ENCODE measurements around the gene LRIG2.
"Not testable (repeated sequence)": the region's sequence is repeated elsewhere in the genome, so short reads cannot be mapped to it uniquely, and the experiment has no call there.

Gene LRIG2
- long read RNA-seq, donor 1, partial matches to known transcripts = 5 of 5 reads
- long read RNA-seq, donor 1, other reads (novel, unspliced or antisense) = 0 of 5 reads
- long read RNA-seq, donor 2, full-length matches to known transcripts = 1 of 1 reads
- long read RNA-seq, donor 2, partial matches to known transcripts = 0 of 1 reads
- long read RNA-seq, donor 2, other reads (novel, unspliced or antisense) = 0 of 1 reads
- long read RNA-seq, donor 3, partial matches to known transcripts = 5 of 5 reads
- long read RNA-seq, donor 3, other reads (novel, unspliced or antisense) = 0 of 5 reads
- long read RNA-seq, donor 4, full-length matches to known transcripts = 1 of 22 reads
- long read RNA-seq, donor 4, partial matches to known transcripts = 21 of 22 reads
- long read RNA-seq, donor 4, other reads (novel, unspliced or antisense) = 0 of 22 reads
- long read RNA-seq, donor 5 = 0 reads
- long read RNA-seq, donor 6, partial matches to known transcripts = 5 of 5 reads
- long read RNA-seq, donor 6, other reads (novel, unspliced or antisense) = 0 of 5 reads
- long read RNA-seq, donor 7, full-length matches to known transcripts = 2 of 22 reads
- long read RNA-seq, donor 7, partial matches to known transcripts = 20 of 22 reads
- long read RNA-seq, donor 7, other reads (novel, unspliced or antisense) = 0 of 22 reads
- long read RNA-seq, donor 8, partial matches to known transcripts = 5 of 5 reads
- long read RNA-seq, donor 8, other reads (novel, unspliced or antisense) = 0 of 5 reads

GRCh38 chr1:113072757-113073478, at the start of gene LRIG2:
Gene LRIG2, plus strand, starts transcription at chr1:113073198. Its CDS starts 209 bp downstream, at chr1:113073407.
- peak; percentile 98 for DNase-seq

GRCh38 chr1:113023316-113023715, 49.7 kb upstream of the LRIG2 start:
- not testable (repeated sequence) for DNase-seq

DNA sequence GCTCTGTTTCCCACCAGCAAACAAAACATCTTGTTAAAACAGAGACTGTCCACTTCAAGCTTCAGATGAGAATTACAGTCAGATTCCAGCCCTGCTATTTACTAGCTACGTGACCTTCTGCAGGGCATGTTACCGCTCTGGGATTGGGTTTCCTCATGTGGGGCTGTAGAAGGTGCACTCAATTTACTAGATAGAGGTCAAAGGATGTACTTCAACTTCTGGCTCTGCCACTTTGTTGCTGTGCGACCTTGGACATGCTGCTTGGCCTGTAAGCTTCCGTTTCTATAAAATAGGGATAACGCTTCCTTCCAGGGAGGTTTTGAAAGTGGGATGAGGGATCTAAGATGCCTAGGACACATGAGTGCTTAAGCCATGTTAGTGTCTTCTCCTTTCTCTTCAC, 46.0 kb upstream of the LRIG2 start:
- peak; percentile 17 for DNase-seq

DNA sequence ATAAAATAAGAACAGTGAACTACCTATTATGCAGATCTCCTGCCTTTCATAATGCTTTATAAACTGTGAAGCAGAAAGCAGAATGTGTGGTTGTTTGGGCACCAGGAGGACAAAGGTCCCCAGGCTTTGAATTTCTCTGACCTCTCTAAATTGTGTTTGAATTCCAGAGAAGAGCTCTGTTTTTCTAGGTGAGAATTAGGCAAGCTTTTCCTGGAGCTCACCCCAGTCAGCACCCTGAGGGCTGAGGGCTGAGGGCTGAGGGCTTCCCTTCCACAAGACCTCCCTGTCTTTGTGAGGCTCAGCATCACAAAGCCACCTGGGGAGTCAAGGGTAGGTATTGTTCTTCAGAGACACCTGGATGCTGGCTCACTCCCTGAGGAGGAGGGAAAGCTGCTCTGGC, 45.5 kb upstream of the LRIG2 start:
- DNase-seq = no peak

DNA sequence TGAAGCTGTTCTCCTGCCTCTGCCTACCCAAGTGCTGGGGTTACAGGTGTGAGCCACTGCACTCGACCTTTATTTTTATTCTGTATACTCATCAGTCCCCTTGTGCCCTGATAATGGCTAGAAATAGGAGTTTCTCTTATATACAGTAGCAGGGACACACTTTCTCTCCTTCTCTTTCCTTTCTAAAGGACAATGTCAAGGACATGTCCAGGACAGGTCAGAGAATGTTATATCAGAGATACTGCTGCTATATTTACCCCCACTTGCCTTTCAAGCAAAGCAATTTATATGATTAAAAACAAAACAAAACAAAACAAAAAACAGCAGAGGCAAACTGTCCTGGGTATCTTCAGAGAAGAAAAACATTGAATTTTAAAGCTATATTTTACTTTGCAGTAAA, 43.2 kb upstream of the LRIG2 start:
- no peak for DNase-seq

DNA sequence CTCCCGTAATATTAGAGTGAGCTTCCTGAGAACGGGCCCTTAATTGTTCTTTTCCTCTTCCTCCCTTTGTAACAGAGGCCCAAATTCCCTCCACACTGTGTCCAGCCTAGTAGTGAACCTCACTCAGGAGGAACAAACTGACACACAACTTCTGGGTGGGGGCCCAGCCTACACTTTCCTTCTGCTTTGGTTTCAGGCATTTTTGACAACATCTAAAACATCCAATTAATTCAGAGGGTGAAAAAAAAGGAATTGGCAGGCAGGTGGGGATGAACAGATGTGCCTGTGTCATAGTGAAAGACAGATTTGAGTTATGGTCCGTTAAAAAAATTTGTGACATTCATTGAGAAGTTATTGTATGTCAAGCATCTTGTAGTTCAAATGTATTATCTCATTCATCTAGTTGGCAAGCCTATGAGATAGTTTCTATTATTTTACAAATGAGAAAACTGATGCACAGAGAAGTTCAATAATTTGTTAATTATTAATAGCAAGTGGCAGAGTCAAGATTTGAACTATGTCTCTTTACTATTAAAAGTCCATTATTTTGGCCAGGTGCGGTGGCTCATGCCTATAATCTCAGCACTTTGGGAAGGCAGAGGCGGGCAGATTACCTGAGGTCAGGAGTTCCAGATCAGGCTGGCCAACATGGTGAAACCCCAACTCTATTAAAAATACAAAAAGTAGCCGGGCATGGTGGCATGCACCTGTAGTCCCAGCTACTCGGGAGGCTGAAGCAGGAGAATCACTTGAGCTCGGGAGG, 41.6 kb upstream of the LRIG2 start:
- no peak for DNase-seq

- DNase-seq = no peak
These were observed 37.9 kb upstream of the LRIG2 start for GRCh38 chr1:113035086-113035485.

DNA sequence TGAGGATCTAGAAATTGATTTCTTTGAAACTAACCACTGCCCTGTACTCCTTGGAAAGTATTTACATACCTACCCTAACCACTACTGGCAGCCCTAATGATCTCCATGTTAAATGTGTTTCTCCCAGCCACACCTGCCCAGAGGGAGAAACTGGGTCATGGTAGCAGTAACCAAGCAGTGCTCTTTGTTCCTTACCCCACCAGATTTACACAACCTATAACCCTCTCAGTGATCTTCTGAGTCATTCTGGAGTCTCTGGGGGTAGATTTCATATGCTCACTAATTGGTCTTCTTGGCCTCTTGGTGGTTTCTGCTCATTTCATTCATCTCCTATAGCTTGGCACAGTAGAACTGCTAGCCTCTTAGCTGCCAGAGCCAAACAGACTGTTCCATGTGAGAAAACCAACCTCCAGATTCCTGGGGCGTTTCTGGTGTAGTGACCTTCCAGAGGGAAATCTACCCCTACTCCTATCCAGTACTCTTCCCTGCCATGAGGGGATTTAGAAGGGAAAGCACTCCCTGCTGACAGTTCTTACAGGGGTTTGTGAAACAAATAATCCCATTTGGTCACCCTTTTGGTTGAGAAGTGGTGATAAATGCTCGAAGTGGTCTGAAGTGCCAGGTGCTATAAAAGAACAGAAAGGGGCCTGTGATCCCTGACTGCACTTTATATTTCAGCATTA, 36.2 kb upstream of the LRIG2 start:
- DNase-seq = no peak

- DNase-seq = no peak
These were observed 33.0 kb upstream of the LRIG2 start for GRCh38 chr1:113040041-113040440.

GRCh38 chr1:113040718-113041412, 32.1 kb upstream of the LRIG2 start:
- no peak for DNase-seq

DNA sequence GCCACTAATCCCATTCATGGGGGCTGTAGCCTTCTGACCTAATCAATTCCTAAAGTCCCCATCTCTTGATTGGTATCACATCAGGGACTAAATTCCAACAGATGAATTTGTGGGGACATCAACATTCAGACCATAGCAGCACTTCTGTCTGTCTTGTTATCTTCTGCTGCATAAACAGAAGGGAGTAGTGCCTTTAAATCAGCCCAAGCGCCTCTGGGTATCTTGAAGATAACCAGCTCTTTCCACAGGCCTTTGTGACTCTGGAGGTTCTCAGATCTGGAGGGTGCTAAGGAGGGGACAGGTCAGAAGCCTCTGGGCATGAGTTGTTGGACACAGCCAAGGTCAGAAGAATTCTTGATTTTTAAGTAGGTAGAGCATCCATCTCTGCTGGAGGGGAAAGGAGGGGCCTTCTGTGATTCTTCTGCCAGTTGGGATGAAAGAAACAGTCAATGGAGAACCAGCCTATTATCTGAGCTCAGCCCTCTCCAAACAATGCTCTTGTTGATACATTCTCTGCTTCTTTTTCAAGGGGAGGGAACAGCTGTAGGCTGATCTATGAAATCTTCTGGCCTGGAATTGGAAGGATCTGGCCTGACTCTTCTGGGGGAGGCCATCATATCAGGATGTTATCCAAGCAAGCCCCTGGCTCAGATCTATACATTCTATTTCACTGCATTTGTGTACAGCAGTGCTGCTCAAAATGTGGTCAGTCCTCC, 31.3 kb upstream of the LRIG2 start:
- DNase-seq = peak; percentile 11

GRCh38 chr1:113042285-113043143, 30.5 kb upstream of the LRIG2 start:
- DNase-seq = peak; percentile 68

DNA sequence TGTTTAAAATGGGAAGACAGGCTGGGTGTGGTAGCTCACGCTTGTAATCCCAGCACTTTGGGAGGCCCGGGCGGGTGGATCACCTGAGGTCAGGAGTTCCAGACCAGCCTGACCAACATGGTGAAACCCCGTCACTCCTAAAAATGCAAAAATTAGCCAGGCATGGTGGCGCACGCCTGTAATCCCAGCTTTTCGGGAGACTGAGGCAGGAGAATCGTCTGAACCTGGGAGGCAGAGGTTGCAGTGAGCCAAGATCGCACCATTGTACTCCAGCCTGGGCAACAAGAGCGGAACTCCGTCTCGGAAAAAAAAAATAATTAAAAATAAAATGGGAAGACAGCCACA, 29.9 kb upstream of the LRIG2 start:
- not testable (repeated sequence) for DNase-seq

GRCh38 chr1:113046569-113046968, 26.4 kb upstream of the LRIG2 start:
- DNase-seq = no peak

DNA sequence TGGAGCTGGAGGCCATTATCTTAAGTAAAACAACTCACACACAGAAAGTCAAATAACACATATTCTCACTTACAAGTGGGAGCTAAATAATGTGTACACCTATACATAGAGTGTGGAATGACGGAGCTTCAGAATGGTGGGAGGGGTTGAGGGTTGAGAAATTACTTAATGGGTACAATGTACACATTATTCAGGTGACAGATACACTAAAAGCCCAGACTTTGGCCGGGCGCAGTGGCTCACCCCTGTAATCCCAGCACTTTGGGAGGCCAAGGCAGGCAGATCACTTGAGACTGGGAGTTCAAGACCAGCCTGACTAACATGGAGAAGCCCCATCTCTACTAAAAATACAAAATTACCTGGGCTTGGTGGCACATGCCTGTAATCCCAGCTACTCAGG, 24.9 kb upstream of the LRIG2 start:
- DNase-seq = no peak

- no peak for DNase-seq
These were observed 19.5 kb upstream of the LRIG2 start for GRCh38 chr1:113053344-113054126.

GRCh38 chr1:113055570-113055969, 17.4 kb upstream of the LRIG2 start:
- DNase-seq = no peak

DNA sequence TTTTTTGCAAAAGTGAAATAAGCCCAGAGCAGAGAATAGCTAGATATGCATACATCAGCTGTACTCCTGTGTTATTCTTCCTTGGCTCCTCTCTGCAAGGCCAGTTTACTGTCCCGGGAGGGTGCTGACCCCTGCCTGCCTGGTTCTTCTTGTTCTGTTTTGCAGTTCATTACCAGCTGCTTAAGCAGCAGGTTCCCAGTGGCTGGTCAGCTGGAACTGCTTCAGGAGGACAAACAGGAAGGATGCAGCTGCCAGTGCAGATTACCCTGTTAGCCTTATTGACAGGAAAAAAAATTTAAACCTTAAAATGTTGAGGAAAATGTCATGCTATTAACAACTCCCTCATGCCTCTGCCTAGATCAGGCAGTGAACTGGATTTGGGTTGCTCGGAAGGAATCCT, 16.0 kb upstream of the LRIG2 start:
- peak; percentile 36 for DNase-seq
